Loucy (cell line): Measurements from ENCODE around the gene RPS19.

Source experiments
- EZH2phosphoT487 ChIP-seq: fragments of 200-600 bp; IDR thresholded peaks from 2 replicates; pipeline ENCODE4 v1.6.1; 2018; ENCODE audit warnings: antibody characterized with exemption, mild to moderate bottlenecking, moderate library complexity, borderline replicate concordance
- TF ChIP-seq, protein P1 (sequence below): fragments of 200-600 bp; sonication (generic); conservative IDR thresholded peaks from 2 replicates; pipeline ENCODE4 v1.5.1; 2014; ENCODE audit warnings: mild to moderate bottlenecking, antibody characterized with exemption, low read length

DNA sequence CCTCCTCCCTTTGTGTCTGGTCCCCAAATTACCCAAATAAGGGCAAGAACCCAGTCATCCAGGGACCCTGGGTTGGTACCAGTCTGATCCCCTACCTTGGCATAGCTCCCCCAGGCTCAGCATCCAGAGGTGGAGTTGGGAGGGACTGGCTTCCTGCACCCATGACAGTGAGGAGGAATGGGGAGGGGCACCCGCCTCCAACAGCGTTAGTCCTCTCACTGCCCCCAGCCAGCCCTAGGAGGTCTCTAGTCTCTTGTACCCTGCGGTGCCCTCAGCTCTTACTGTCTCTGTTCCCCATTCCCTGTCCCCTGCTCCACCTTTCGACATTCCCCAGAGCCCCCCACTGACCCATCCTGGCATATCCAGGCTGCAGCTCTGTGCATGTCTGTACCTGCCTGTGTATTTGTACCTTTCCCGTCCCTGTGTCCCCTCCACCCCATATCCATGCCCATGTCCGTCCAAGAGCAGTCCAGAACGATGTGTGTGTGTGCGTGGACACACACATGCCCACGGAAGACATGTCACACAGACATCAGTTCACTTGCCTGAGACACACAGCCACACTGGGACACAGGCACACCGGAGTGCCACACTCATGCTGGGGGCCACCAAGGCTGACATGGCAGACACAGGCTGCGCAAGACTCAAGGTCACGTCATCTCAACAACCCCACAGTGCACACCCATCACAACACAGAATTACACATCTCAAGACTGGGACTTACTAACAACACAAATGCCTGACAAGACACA lies 50.4 kb downstream of the RPS19 start:
- TF ChIP-seq, protein P1, sequence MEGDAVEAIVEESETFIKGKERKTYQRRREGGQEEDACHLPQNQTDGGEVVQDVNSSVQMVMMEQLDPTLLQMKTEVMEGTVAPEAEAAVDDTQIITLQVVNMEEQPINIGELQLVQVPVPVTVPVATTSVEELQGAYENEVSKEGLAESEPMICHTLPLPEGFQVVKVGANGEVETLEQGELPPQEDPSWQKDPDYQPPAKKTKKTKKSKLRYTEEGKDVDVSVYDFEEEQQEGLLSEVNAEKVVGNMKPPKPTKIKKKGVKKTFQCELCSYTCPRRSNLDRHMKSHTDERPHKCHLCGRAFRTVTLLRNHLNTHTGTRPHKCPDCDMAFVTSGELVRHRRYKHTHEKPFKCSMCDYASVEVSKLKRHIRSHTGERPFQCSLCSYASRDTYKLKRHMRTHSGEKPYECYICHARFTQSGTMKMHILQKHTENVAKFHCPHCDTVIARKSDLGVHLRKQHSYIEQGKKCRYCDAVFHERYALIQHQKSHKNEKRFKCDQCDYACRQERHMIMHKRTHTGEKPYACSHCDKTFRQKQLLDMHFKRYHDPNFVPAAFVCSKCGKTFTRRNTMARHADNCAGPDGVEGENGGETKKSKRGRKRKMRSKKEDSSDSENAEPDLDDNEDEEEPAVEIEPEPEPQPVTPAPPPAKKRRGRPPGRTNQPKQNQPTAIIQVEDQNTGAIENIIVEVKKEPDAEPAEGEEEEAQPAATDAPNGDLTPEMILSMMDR: no peak
- no peak for TF ChIP-seq EZH2phosphoT487
